Peyer's patch (tissue), 4 donors: ENCODE measurements around the gene FLOT1. TPM values are rescaled to one million over a fixed set of nuclear protein-coding genes. Genes with fewer than 3 reads are reported as not detected.

Source experiments
- DNase-seq, 3 donors: peaks; one replicate each; pipeline ENCODE4 v3.0.0-alpha.2; 2017 to 2019
- H3K27ac ChIP-seq, 4 donors: fragments of 200-600 bp; sonication (generic); one replicate each; pipeline ENCODE4 v1.5.1; 2016 to 2019
- H3K27me3 ChIP-seq, 2 donors: fragments of 200-600 bp; sonication (generic); one replicate each; pipeline ENCODE4 v1.5.1; 2019
- H3K36me3 ChIP-seq, 3 donors: fragments of 200-600 bp; sonication (generic); one replicate each; pipeline ENCODE4 v1.5.1; 2016 to 2019
- H3K4me1 ChIP-seq, 4 donors: fragments of 200-600 bp; sonication (generic); one replicate each; pipeline ENCODE4 v1.5.1; 2016 to 2019
- H3K4me3 ChIP-seq, 4 donors: fragments of 200-600 bp; sonication (generic); 1 replicate in 3 of 4; 2 replicates in 1 of 4; pipeline ENCODE4 v1.5.1; 2016 to 2019; ENCODE audit warnings: mild to moderate bottlenecking in 1 of 4
- H3K9me3 ChIP-seq, 4 donors: fragments of 200-600 bp; sonication (generic); one replicate each; pipeline ENCODE4 v1.5.1; 2016 to 2019; ENCODE audit warnings: mild to moderate bottlenecking in 1 of 4
- CTCF ChIP-seq, 6 experiments: fragments of 450-650 bp in 4 of 6; fragments of 200-600 bp in 2 of 6; sonication (generic) in 1 of 6; IDR thresholded peaks; one replicate each; pipeline ENCODE4 v1.5.1; 2017 to 2019; ENCODE audit warnings: antibody characterized with exemption in 6 of 6, mild to moderate bottlenecking in 3 of 6, moderate library complexity in 1 of 6
- POLR2A ChIP-seq, 2 donors: fragments of 450-650 bp; IDR thresholded peaks; one replicate each; pipeline ENCODE4 v1.5.1; 2017; ENCODE audit warnings: antibody characterized with exemption in 2 of 2, mild to moderate bottlenecking in 2 of 2, moderate library complexity in 2 of 2
- total RNA-seq, 4 donors: library from RNA; depleted of rRNA; stranded (reverse); fragments of >200 nt; gene quantifications; one replicate each; pipeline ENCODE4 v1.1.0, GENCODE V29; 2016

The FLOT1 gene
- total RNA-seq, 4 donors from 2014 or later = 74.1 to 151 (median 100) TPM

DNA sequence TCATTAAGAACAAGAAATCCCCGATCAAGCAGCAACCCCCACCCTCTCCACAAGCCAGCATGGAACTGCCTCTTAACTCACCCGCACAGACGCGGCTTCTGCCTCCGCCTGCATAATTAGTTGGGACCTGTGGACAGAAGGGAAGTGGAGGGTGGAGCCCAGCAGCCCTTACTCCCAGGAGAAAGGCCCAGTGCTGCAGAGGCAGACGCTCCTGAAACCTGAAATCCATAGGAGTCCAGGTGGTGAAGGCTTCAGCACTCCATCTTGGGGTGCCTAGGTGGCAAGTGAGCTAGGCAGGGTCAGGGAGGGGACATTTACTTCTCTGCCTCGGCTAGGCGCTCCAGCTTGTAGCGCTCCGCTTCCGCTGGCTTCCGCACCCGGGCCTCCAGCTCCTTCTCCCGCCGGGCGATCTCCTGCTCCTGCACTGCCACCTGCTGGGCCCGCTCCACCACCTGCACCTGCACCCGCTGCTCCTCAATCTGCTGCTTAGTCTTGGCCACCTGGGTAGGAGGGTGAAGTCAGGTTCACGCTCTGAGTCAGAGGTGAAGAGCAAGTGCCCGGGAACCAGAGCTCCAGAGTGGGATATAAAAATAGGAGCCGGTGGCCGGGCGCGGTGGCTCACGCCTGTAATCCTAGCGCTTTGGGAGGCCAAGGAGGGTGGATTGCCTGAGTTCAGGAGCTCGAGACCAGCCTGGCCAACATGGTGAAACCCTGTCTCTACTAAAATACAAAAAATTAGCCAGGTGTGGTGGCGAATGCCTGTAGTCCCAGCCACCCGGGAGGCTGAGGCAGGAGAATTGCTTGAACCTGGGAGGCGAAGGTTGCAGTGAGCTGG is 11.7 kb downstream of the FLOT1 start:
- DNase-seq = peak; percentile 86 to 95 (median 91)
- no peaks in the 10 kb centered on the region for H3K27me3 ChIP-seq
- peaks cover 0 to 83% (median 0%) of the 10 kb centered on the region in 3 donors for H3K36me3 ChIP-seq
- peak overlapping the region; percentile 3 to 60 (median 24) for H3K27ac ChIP-seq
- no peaks in the 10 kb centered on the region for H3K9me3 ChIP-seq
- peaks cover 5 to 15% (median 10%) of the 10 kb centered on the region in 4 donors for H3K4me1 ChIP-seq
- TF ChIP-seq POLR2A (IDR thresholded peaks at IDR 0.05) = no peak
- TF ChIP-seq CTCF (IDR thresholded peaks at IDR 0.05) = peak; percentile 66 to 93 (median 82)
- H3K4me3 ChIP-seq = peak overlapping the region in 2 of 4 donors; percentile 4 to 12

GRCh38 chr6:30727920-30728553 is 14.4 kb downstream of the FLOT1 start:
- no peak overlapping the region for H3K4me3 ChIP-seq
- no peak for DNase-seq
- no peaks in the 10 kb centered on the region for H3K9me3 ChIP-seq
- TF ChIP-seq POLR2A (IDR thresholded peaks at IDR 0.05) = no peak
- TF ChIP-seq CTCF (IDR thresholded peaks at IDR 0.05) = no peak
- no peaks in the 10 kb centered on the region for H3K27me3 ChIP-seq
- H3K27ac ChIP-seq = no peak overlapping the region
- peaks cover 3 to 27% (median 7%) of the 10 kb centered on the region in 4 donors for H3K4me1 ChIP-seq
- H3K36me3 ChIP-seq = peaks cover 0 to 89% (median 0%) of the 10 kb centered on the region in 3 donors

DNA sequence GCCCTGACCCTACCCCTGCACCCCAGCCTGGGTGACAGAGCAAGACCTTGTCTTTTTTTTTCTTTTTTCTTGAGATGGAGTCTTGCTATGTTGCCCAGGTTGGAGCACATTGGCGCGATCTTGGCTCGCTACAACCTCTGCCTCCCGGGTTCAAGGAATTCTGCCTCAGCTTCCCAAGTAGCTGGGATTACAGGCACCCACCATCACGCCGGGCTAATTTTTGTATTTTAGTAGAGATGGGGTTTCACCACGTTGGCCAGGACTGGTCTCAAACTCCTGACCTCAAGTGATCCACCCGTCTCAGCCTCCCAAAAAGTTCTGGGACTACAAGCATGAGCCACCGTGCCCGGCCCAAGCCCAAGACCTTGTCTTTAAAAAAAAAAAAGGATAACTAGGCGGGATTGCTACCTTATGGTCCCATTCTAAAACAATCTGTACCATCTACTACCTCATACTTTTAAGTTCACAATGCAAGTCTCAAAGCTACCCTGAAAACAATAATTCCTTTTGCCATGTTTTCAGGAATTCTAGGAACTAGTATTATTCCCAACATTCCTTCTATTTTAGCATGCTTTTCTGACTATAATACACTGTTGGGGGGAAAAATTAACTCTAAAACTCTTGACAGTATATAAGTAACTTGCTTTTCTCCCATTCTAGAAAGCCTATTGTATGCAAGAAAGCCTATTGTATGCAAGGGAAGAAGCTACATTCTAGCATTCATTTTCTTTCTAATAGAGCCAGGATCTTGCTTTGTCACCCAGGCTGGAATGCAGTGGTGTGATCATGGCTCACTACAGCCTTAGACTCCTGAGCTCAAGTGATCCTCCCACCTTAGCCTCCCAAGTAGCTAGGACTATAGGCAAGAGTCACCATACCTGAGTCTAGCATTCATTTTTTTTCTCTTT is 15.7 kb downstream of the FLOT1 start:
- H3K4me1 ChIP-seq = peaks cover 3 to 40% (median 10%) of the 10 kb centered on the region in 4 donors
- H3K27ac ChIP-seq = peak overlapping the region in 1 of 4 donors; percentile 1
- H3K9me3 ChIP-seq = no peaks in the 10 kb centered on the region
- H3K36me3 ChIP-seq = peaks cover 0 to 81% (median 0%) of the 10 kb centered on the region in 3 donors
- no peaks in the 10 kb centered on the region for H3K27me3 ChIP-seq
- H3K4me3 ChIP-seq = no peak overlapping the region
- no peak for TF ChIP-seq CTCF (IDR thresholded peaks at IDR 0.05)
- no peak for TF ChIP-seq POLR2A (IDR thresholded peaks at IDR 0.05)
- DNase-seq = no peak

DNA sequence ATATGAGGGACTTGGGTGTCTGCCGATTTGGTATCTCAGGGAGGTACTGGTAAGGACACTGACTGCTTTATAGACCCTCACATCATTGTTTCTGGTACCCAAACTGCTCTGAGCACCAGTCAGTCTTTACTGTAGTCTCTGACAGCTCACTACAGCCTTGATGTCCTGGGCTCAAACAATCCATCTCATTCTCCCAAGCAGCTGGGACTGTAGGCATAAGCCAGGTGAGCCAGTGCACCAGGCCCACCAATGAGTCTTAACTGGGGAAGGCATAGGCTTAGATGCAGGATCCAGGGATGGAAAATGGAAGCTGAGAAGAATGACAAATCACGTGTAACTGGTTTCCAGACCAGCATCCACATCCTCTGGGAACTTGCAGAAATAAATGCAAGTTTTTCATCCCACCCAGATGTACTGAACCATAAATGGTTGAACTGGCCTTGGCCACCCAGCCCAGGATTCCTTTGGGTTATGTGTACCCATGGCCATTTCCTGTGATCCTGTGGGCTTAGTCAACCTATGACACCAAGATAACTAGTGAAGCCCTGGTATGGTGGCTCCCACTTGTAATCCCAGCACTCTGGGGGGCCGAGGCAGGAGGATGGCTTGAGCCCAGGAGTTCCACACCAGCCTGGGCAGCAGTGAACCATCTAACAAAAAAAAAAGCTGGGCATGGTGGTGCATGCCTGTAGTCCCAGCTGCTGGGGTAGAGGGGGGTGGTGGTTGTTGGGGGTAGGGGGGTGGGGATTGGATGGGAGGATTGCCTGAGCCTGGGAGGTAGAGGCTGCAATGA is 16.6 kb downstream of the FLOT1 start:
- no peak overlapping the region for H3K4me3 ChIP-seq
- H3K4me1 ChIP-seq = peaks cover 3 to 33% (median 10%) of the 10 kb centered on the region in 4 donors
- H3K9me3 ChIP-seq = no peaks in the 10 kb centered on the region
- no peak for DNase-seq
- TF ChIP-seq CTCF (IDR thresholded peaks at IDR 0.05) = no peak
- TF ChIP-seq POLR2A (IDR thresholded peaks at IDR 0.05) = no peak
- no peaks in the 10 kb centered on the region for H3K27me3 ChIP-seq
- peaks cover 0 to 81% (median 0%) of the 10 kb centered on the region in 3 donors for H3K36me3 ChIP-seq
- peak overlapping the region in 1 of 4 donors; percentile 1 for H3K27ac ChIP-seq
